ENCODE results near the gene C2orf72.

The C2orf72 gene

DNA sequence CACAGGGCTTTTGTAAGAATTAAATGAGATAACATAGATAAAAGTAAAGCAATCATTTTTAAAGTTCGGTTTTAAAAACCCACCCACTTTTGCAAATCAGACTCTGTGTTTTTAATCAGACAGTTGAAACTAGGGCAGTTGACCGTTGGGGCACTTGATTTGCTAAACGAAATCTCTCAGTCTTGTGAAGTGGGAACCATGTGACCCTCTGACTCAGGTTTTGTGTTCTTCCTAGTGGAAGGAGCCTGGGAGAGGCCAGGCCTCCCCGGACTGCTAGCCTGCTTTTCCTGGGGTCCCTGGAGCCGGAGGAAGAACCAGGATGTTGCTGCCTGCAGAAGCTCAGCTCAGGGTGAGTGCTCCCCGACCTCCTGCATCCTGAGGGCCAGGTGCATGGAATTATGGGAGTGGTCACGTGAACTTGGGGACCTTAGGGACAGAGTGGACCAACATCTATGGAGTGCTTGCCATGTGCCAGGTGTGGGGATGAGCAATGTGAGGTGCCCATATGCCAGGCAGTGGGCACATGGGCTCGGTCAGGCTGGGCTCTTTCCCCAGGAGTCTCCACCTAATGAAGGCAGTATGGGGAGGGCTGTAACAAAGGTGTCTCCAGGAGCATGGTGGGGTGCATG, 3.9 kb downstream of the C2orf72 start:
- Histone ChIP-seq H3K4me3 (no peak overlapping the region), H3K36me3 (replicated peaks) (no peaks in the 10 kb centered on the region), H3K27me3 (ENCODE audit: low read depth) (peaks cover 6% of the 10 kb centered on the region), H3K9me3 (no peaks in the 10 kb centered on the region), H3K4me1 (no peaks in the 10 kb centered on the region)
- in situ Hi-C loops (cut with MboI; ENCODE audit: low sequenced_read_pairs): no loop called here
- DNase-seq (ENCODE audit: low spot score in 2 of 2): no peak

DNA sequence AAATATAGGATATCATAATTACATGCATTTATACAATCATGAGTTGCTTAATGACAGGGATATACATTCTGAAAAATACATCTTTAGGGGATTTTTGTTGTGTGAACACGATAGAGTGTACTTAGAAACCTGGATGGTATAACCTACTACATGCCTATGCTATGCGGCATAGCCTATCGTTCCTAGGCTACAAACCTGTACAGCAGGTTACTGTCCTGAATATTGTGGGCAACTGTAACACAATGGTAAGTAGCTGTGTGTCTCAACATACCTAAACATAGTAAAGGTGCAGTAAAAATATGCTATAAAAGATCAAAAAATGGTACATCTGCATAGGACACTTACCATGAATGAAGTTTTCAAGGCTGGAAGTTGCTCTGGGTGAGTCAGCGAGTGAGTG, 6.5 kb downstream of the C2orf72 start:
- no peak for DNase-seq (ENCODE audit: low spot score in 2 of 2)
- no peaks in the 10 kb centered on the region for H3K9me3 ChIP-seq
- in situ Hi-C loops (cut with MboI; ENCODE audit: low sequenced_read_pairs): no loop called here
- no peaks in the 10 kb centered on the region for H3K36me3 ChIP-seq (replicated peaks)
- no peaks in the 10 kb centered on the region for H3K27me3 ChIP-seq (ENCODE audit: low read depth)
- H3K4me3 ChIP-seq: no peak overlapping the region
- H3K4me1 ChIP-seq: no peaks in the 10 kb centered on the region

DNA sequence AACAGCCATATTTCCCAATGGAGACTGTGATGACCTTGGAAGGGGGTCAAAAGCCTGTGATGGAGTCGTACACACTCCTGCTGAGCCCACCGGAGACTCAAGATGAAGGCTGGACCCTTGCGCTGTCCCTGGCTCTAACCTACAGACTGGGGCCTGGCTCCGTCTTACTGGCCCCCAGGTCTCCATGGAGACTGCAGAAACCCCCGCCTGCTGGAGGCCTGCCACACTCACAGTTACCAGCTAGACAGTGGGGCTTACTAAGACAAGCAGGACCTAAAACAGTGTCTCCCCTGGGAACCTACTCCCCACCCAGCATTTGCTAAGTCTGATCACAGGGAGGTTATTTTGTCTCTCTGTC, 9.6 kb downstream of the C2orf72 start:
- H3K4me3 ChIP-seq: no peak overlapping the region
- no peaks in the 10 kb centered on the region for H3K27me3 ChIP-seq (ENCODE audit: low read depth)
- no peaks in the 10 kb centered on the region for H3K36me3 ChIP-seq (replicated peaks)
- H3K9me3 ChIP-seq: no peaks in the 10 kb centered on the region
- H3K4me1 ChIP-seq: no peaks in the 10 kb centered on the region
- DNase-seq (ENCODE audit: low spot score in 2 of 2): no peak
- in situ Hi-C loops (cut with MboI; ENCODE audit: low sequenced_read_pairs): no loop called here

DNA sequence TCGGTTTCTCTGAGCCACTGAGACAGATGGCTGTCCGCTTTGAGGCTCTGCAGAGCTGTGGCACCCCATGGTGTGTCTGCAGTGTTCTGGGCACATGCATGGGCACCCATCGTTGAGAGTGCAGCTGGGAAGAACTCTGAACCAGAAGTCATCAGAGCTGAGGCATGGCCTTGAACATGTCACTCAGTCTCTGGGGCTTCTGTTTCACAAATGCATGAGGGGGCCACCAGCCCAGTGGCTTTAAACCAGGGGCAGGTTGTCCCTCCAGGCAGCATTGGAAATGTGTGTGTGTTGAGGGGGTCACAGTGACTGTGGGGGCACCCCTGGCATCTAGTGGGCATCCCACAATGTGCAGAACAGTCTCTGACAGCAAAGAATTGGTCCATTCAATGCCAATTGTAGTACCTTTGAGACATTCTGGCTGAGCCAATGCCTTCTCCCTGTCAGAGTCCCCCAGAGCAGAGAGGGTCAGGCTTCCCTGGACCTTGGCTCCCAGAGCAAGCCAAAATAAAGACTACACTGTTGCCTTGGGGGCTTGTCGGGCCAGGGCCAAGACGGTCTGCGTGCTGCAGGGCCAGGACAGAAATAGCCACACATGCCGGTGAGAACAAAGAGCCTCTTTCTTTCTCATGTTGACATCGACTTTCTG, 10.1 kb downstream of the C2orf72 start:
- in situ Hi-C loops (cut with MboI; ENCODE audit: low sequenced_read_pairs): no loop called here

DNA sequence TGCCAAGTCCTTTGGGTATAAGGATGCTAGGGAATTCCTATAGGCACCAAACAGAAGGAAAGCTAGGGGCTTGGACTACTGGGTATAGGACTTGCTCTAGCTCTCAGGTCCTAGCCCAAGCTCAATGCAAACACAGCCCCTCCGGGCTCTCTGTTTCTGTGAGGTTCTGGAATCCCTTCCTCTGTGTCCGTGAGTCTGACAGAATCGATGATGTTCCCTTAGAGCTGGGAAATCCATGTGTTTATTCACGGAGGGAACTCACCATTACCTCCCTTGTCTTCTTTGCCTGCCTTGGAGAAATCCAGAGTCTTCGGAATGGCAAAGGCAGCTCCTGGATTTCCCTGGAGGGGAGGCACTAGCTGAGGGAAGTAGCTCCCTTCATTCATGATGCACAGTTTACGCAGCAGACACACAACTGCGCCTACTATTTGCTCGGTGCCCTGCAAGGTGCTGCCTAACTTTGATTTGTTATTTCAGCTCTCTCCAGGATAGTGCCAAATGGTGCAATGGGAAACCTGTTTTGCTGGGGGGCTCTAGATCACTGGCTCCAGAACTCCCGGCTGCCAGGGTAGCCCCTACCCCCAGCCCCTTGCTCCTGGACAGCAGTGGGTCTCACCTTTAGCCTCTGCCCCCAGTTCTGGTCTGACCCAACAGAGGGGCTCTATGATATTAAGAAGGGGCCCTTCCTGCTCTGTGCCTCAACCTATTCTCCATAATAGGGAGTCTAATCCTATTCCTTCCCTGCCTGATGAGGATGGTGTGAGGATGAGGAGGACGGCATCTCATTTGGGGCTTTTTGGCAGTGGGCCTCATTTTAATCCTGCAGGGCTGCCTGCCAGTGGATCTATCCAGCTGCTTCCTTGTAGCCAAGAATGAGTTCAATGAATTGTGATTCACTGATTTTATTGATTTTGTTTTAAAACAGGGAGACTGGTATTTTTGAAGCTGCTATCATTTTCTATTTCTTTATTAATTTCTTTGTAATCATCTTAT, 10.9 kb downstream of the C2orf72 start:
- H3K4me1 ChIP-seq: no peaks in the 10 kb centered on the region
- H3K27me3 ChIP-seq (ENCODE audit: low read depth): no peaks in the 10 kb centered on the region
- no peak overlapping the region for H3K4me3 ChIP-seq
- in situ Hi-C loops (cut with MboI; ENCODE audit: low sequenced_read_pairs): no loop called here
- no peaks in the 10 kb centered on the region for H3K36me3 ChIP-seq (replicated peaks)
- no peak for DNase-seq (ENCODE audit: low spot score in 2 of 2)
- no peaks in the 10 kb centered on the region for H3K9me3 ChIP-seq

More for the DNA sequence above, 10.1 kb downstream of the C2orf72 start:
- Histone ChIP-seq H3K27me3 (ENCODE audit: low read depth) (no peaks in the 10 kb centered on the region), H3K36me3 (replicated peaks) (no peaks in the 10 kb centered on the region), H3K4me3 (no peak overlapping the region), H3K4me1 (no peaks in the 10 kb centered on the region), H3K9me3 (no peaks in the 10 kb centered on the region)
- no peak for DNase-seq (ENCODE audit: low spot score in 2 of 2)

DNA sequence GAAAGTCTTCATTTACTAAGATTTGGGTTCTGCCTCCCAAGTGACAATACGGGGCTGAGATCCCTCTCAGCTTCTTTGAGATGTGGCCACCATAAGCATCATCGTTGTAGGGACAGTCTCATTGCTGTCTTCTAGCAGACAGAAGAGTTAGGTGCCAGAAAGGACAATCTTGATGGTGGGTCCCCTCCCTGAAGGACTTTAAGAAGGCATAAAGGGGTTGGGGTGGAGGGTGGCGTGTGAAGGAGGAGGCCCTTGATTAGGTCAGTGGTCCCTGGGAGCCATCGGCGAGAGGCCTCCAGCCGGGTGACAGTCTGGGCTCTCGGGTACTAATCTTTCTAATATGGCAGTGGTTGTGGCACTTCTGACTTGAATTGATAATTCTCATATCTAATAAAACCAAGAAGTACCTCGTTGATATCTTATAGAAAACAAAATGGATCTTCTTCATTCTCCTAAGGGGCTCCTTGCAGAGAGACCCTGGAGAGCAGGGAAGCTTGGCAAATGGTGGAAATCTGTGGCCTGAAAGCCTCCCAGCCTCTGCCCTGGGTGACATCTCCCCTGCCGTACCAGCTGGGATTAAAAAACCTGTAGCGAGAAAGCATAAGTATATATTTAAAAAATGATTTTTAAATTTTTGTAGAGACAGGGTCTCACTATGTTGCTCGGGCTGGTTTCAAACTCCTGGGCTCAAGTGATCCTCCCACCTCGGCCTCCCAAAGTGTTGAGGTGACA, 12.1 kb downstream of the C2orf72 start:
- Histone ChIP-seq H3K36me3 (replicated peaks) (no peaks in the 10 kb centered on the region), H3K4me1 (no peaks in the 10 kb centered on the region), H3K9me3 (no peaks in the 10 kb centered on the region), H3K4me3 (no peak overlapping the region), H3K27me3 (ENCODE audit: low read depth) (no peaks in the 10 kb centered on the region)
- no peak for DNase-seq (ENCODE audit: low spot score in 2 of 2)
- in situ Hi-C loops (cut with MboI; ENCODE audit: low sequenced_read_pairs): no loop called here

DNA sequence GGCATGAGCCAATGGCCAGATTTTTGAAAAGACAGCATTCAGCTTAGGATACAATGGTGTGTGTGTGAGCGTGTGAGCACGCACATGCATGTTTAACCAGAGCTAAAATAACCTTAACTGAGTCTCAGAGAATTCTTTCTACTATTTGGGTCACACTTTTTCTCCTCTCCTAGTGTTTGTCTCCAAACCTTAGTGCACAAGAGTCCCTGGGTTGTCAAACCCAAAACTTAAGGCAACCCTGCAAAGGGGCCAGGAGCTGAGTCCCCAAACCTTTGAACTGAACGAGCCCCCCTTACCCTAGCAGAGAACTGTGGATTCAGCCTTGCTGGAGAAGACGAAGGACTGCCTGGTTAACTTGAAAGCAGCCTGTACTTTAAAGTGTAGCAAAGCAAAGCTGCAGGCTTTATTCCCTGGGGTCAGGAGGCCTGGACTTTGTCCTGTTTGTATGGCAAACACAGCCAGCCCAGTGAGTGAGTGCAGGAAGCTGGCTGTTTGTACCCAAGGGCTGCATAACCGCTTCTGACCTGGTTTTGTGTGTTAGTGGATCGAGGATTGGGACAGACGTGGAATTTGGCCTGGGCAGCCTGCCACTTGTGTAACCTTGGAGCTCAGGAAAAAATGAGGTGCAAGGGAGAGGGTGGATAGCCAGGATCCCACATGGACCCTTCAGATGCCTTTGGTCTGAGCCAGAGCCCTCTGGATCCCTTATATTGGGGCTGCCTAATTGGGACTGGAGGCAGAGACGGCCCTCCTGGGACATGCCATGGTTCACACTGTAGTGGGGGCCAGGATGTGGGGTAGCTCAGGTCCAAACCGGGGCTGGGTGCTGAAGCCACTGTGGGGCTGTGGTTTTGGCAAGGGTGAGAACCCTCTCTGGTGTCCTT, 12.9 kb downstream of the C2orf72 start:
- Histone ChIP-seq H3K27me3 (ENCODE audit: low read depth) (no peaks in the 10 kb centered on the region), H3K9me3 (no peaks in the 10 kb centered on the region), H3K36me3 (replicated peaks) (no peaks in the 10 kb centered on the region), H3K4me3 (no peak overlapping the region), H3K4me1 (no peaks in the 10 kb centered on the region)
- in situ Hi-C loops (cut with MboI; ENCODE audit: low sequenced_read_pairs): no loop called here
- DNase-seq (ENCODE audit: low spot score in 2 of 2): no peak

DNA sequence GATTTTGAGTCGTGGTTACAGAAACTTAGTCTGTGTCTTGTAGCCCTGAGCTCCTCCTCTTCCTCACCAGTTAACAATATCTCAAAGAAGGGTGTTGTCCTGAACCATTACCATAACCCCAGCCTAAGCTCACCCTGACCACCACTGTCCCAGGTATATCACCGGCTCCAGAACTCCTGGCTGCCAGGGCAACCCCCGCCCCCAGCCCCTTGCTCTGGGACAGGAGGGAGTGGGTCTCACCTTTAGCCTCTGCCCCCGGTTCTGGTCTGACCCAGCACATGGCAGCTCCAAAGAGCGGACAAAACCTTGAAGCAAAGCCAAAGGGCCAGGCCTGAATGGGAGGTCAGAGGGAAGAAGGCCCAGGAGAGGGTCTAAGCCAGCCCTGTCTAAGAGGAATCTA, 13.8 kb downstream of the C2orf72 start:
- in situ Hi-C loops (cut with MboI; ENCODE audit: low sequenced_read_pairs): no loop called here
- Histone ChIP-seq H3K27me3 (ENCODE audit: low read depth) (no peaks in the 10 kb centered on the region), H3K9me3 (no peaks in the 10 kb centered on the region), H3K36me3 (replicated peaks) (no peaks in the 10 kb centered on the region), H3K4me1 (peaks cover under 1% of the 10 kb centered on the region; the same call in 1 of the 2 replicates), H3K4me3 (no peak overlapping the region)
- no peak for DNase-seq (ENCODE audit: low spot score in 2 of 2)

DNA sequence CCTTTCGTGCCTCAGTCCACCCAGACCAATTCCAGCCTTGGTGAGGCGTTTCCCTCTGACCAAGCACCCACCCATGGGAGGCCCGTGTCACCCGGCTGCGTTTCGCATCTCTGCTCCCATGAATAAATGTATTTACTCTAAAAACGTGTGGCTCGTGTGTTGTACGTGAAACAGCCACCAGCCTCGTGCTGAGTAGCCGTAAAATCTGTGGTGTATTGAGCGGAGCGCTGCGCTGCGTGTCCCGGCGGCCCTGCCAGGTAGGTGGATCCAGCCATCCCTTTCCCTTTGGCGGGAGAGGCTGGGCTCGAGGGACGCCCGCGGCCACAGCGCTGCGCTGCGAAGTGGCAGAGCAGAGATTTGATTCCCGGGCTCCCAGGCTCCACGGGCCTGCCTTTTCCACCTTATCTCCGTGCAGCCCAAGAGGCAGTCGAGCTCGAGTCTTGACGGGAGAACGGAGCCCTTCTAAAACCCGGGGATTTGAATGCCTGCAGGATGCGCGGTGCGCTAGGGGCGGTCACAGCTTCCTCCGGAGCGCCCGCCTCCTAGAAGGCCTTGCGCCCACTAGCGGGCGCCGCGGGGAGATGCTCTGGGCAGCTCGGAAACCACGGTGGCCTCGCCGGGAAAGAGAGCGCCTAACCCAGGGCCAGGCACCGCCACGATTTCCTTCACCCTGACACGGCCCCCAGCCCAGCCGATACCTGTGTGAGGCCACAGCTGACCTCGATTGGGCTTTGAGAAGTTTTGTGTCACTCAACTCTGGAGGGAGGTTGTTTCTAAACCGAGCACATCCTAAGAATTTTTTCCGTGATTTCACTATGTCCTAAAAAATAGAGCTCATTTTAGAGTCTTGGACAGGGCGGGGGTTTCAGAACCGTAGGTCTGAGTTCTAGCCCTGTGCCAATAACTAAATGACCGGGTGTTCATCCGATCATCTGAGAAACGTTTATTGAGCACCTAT, 15.4 kb downstream of the C2orf72 start:
- Histone ChIP-seq H3K4me3 (peak overlapping the region; percentile 42), H3K9me3 (no peaks in the 10 kb centered on the region), H3K4me1 (peaks cover 4% of the 10 kb centered on the region), H3K36me3 (replicated peaks) (peaks cover 5% of the 10 kb centered on the region), H3K27me3 (ENCODE audit: low read depth) (no peaks in the 10 kb centered on the region)
- DNase-seq (ENCODE audit: low spot score in 2 of 2): peak; percentile 89 to 91
- in situ Hi-C loops (cut with MboI; ENCODE audit: low sequenced_read_pairs): no loop called here

DNA sequence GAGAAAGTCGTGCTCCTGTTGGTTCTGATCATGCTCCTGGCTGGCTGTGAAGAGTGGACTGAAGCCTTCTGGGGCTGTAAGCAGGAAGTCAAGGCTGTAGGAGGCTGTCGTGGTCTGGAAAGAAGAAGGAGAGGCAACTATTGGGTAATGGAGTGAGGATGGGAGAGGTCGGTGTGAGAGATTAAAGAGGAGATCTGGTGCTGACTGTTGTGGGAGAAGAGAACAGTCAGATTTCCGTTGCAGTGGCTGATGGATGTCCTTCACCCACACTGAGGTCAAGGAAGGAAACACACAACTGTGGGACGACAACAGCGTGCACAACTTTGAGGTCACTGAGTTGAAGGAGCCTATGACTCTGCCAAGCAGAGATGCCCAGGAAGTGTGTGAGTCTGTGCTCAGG, 16.5 kb downstream of the C2orf72 start:
- Histone ChIP-seq H3K27me3 (ENCODE audit: low read depth) (no peaks in the 10 kb centered on the region), H3K4me1 (peaks cover 10% of the 10 kb centered on the region), H3K9me3 (no peaks in the 10 kb centered on the region), H3K4me3 (no peak overlapping the region), H3K36me3 (replicated peaks) (peaks cover 5% of the 10 kb centered on the region)
- in situ Hi-C loops (cut with MboI; ENCODE audit: low sequenced_read_pairs): no loop called here
- no peak for DNase-seq (ENCODE audit: low spot score in 2 of 2)

DNA sequence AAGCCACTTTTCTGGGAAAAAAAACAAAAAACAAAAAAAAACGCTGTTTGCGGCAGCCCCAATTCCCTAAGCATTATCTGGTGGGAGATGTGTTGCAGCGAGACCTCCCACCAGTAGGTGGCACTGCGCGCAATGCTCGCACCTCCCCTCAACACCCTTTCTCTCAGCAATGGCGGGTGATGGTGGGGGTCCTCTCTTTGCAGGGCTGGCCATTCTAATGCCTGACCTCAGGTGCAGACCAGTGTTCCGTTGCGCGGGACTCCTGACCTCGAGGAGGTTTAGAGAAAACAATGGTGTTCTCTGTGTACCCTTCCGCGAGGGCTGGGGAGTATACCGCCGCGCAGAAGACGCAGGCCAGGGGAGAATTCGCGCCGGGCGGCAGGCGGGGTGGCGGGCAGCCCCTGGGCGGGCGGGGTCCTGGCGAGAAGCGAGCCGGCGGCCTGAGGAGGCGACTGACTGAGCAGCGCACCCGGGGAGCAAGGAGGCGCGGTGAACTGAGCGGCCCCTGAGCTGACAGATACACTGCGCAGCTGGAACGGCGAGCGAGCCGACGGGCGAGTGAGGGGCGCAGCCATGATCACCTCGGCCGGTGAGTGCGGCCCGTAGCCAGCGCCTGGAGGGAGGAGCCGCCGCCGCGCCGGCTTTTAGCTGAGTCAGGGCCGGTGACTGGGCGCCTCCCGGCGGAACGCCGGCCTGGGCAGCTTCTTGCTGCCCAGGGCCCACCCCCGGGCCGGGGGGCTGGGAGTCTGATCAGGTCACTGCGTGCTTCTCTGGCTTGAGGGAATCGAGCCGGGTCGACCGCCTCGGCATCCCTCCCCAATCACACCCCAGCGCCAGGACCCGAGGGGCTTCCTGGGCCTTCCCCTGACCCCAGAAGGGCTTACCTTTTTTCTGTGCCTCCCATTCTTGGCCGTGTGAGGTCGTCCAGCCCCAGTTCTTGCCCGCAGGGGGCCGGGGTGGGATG, 19.4 kb downstream of the C2orf72 start, which contains the start of gene PSMD1:
TSS of gene PSMD1 (plus strand) at position 415 of the 964 bp plus-strand sequence. CDS start at position 574, 159 bp downstream.
- Histone ChIP-seq H3K9me3 (no peaks in the 10 kb centered on the region), H3K4me1 (peaks cover 13% of the 10 kb centered on the region), H3K27me3 (ENCODE audit: low read depth) (no peaks in the 10 kb centered on the region), H3K36me3 (replicated peaks) (peaks cover 13% of the 10 kb centered on the region), H3K4me3 (peak within 1 kb of the TSS; percentile 94)
- in situ Hi-C loops (cut with MboI; ENCODE audit: low sequenced_read_pairs): no loop called here
- peak; percentile 90 to 95 for DNase-seq (ENCODE audit: low spot score in 2 of 2)

Measured in HAP-1 (cell line).